OCI-LY1 (cell line): Measurements from ENCODE around the gene PTPN4.

Experiments
- H2AFZ ChIP-seq: fragments of 200-600 bp; sonication (generic), shearing (Covaris generic); 2 replicates; pipeline ENCODE4 v1.6.0; 2014; ENCODE audit warnings: antibody characterized with exemption, mild to moderate bottlenecking, low read length
- H3F3A ChIP-seq: fragments of 200-600 bp; sonication (generic), shearing (Covaris generic); 2 replicates; pipeline ENCODE4 v1.6.0; 2014; ENCODE audit warnings: mild to moderate bottlenecking, antibody characterized with exemption, low read length, moderate library complexity; ENCODE audit not compliant: insufficient read depth
- H3K27ac ChIP-seq: fragments of 200-600 bp; sonication (generic); 2 replicates; pipeline ENCODE4 v1.5.1; 2014; ENCODE audit warnings: low read length, mixed run types, mild to moderate bottlenecking, low read depth; ENCODE audit not compliant: poor library complexity, severe bottlenecking
- H3K27me3 ChIP-seq: fragments of 200-600 bp; sonication (generic); 2 replicates; pipeline ENCODE4 v1.6.0; 2014; ENCODE audit warnings: antibody characterized with exemption, mild to moderate bottlenecking, low read length, moderate library complexity; ENCODE audit not compliant: insufficient read depth
- H3K36me3 ChIP-seq: fragments of 200-600 bp; sonication (generic); 2 replicates; pipeline ENCODE4 v1.6.1; 2014; ENCODE audit warnings: mild to moderate bottlenecking, antibody characterized with exemption, low read length, moderate library complexity, mixed read lengths; ENCODE audit not compliant: insufficient read depth
- H3K4me1 ChIP-seq: fragments of 200-600 bp; sonication (generic); 2 replicates; pipeline ENCODE4 v1.5.1; 2014; ENCODE audit warnings: mild to moderate bottlenecking, low read length, moderate library complexity; ENCODE audit not compliant: insufficient read depth, severe bottlenecking
- H3K4me2 ChIP-seq: fragments of 200-600 bp; sonication (generic), shearing (Covaris generic); 2 replicates; pipeline ENCODE4 v1.6.1; 2014; ENCODE audit warnings: low read length
- H3K4me3 ChIP-seq: fragments of 200-600 bp; sonication (generic); 2 replicates; pipeline ENCODE4 v1.5.1; 2014; ENCODE audit warnings: low read length, low read depth, mild to moderate bottlenecking, mixed read lengths; ENCODE audit not compliant: poor library complexity, severe bottlenecking
- H3K79me2 ChIP-seq: fragments of 200-600 bp; shearing (Covaris generic); 2 replicates; pipeline ENCODE4 v1.6.1; 2016; ENCODE audit warnings: mixed run types, low read length, mixed read lengths; ENCODE audit not compliant: insufficient read depth
- H3K9ac ChIP-seq: fragments of 200-600 bp; sonication (generic), shearing (Covaris generic); 2 replicates; pipeline ENCODE4 v1.6.1; 2014; ENCODE audit warnings: mild to moderate bottlenecking, low read length, mixed read lengths
- H3K9me2 ChIP-seq: fragments of 200-600 bp; sonication (generic), shearing (Covaris generic); 2 replicates; pipeline ENCODE4 v1.6.1; 2014; ENCODE audit warnings: low read depth, mild to moderate bottlenecking, low read length, mixed read lengths
- H3K9me3 ChIP-seq: fragments of 200-600 bp; shearing (Covaris generic); 2 replicates; pipeline ENCODE4 v1.6.1; 2014; ENCODE audit warnings: low read length, mixed read lengths
- H4K20me1 ChIP-seq: fragments of 200-600 bp; sonication (generic), shearing (Covaris generic); 2 replicates; pipeline ENCODE4 v1.6.0; 2016; ENCODE audit warnings: mild to moderate bottlenecking, low read length; ENCODE audit not compliant: insufficient read depth
- CTCF ChIP-seq: fragments of 200-600 bp; sonication (generic), shearing (Covaris generic); IDR thresholded peaks from 2 replicates; pipeline ENCODE4 v1.5.1; 2017; ENCODE audit warnings: mild to moderate bottlenecking, antibody characterized with exemption, low read length, moderate library complexity, mixed read lengths
- EZH2 ChIP-seq: fragments of 200-600 bp; sonication (generic), shearing (Covaris generic); IDR thresholded peaks from 2 replicates; pipeline ENCODE4 v1.8.0; 2017; ENCODE audit warnings: borderline replicate concordance, mixed run types, mild to moderate bottlenecking, antibody characterized with exemption, low read length, moderate library complexity, mixed read lengths

Gene PTPN4

GRCh38 chr2:119853777-119854399 lies 94.2 kb downstream of the PTPN4 start:
- H3K79me2 ChIP-seq: no peaks in the 10 kb centered on the region
- no peak for TF ChIP-seq EZH2
- TF ChIP-seq CTCF: no peak

GRCh38 chr2:119856469-119856901 lies 96.8 kb downstream of the PTPN4 start:
- H3K36me3 ChIP-seq: no peaks in the 10 kb centered on the region
- TF ChIP-seq CTCF: no peak
- TF ChIP-seq EZH2: no peak
- no peaks in the 10 kb centered on the region for H3K9me2 ChIP-seq
- no peaks in the 10 kb centered on the region for H3F3A ChIP-seq
- H3K9me3 ChIP-seq: peaks cover 12% of the 10 kb centered on the region
- no peak overlapping the region for H3K27ac ChIP-seq
- H3K4me1 ChIP-seq: no peaks in the 10 kb centered on the region
- no peak overlapping the region for H3K4me3 ChIP-seq
- H3K9ac ChIP-seq: no peak overlapping the region
- no peaks in the 10 kb centered on the region for H4K20me1 ChIP-seq
- H3K4me2 ChIP-seq: no peak overlapping the region
- H3K27me3 ChIP-seq: no peaks in the 10 kb centered on the region
- H2AFZ ChIP-seq: no peak overlapping the region
- H3K79me2 ChIP-seq: no peaks in the 10 kb centered on the region

More at GRCh38 chr2:119853777-119854399, 94.2 kb downstream of the PTPN4 start:
- Histone ChIP-seq H3K9ac (no peak overlapping the region), H3K4me1 (no peaks in the 10 kb centered on the region), H3K27ac (no peak overlapping the region), H3K4me2 (no peak overlapping the region), H3K27me3 (no peaks in the 10 kb centered on the region), H3K9me2 (no peaks in the 10 kb centered on the region), H4K20me1 (no peaks in the 10 kb centered on the region), H2AFZ (no peak overlapping the region), H3K9me3 (peaks cover 12% of the 10 kb centered on the region), H3F3A (no peaks in the 10 kb centered on the region), H3K4me3 (no peak overlapping the region), H3K36me3 (no peaks in the 10 kb centered on the region)

- Histone ChIP-seq H3K27me3 (no peaks in the 10 kb centered on the region), H3K9ac (no peak overlapping the region), H3F3A (no peaks in the 10 kb centered on the region), H3K4me3 (no peak overlapping the region), H2AFZ (no peak overlapping the region), H3K9me2 (no peaks in the 10 kb centered on the region), H3K27ac (no peak overlapping the region), H3K36me3 (no peaks in the 10 kb centered on the region), H3K9me3 (peaks cover 4% of the 10 kb centered on the region), H3K4me2 (no peak overlapping the region), H3K79me2 (no peaks in the 10 kb centered on the region), H3K4me1 (peaks cover 6% of the 10 kb centered on the region), H4K20me1 (no peaks in the 10 kb centered on the region)
- TF ChIP-seq EZH2 (no peak), CTCF (no peak)
Observed at GRCh38 chr2:119857742-119858141, 98.0 kb downstream of the PTPN4 start.
